ENCODE data around the gene CHMP4A.

The CHMP4A gene

GRCh38 chr14:24187539-24187915, 25.8 kb downstream of the CHMP4A start:
- Mint-ChIP-seq H3K27me3 (no peaks in the 10 kb centered on the region), H3K4me1 (peaks cover 25 to 49% of the 10 kb centered on the region in 2 donors), H3K27ac (peak overlapping the region; percentile 95), H3K4me3 (peak overlapping the region; percentile 93 to 95), H3K36me3 (peaks cover 30 to 53% of the 10 kb centered on the region in 2 donors), H3K9me3 (no peaks in the 10 kb centered on the region)
- DNase-seq (no peak), ATAC-seq (replicated peaks) (no peak)

GRCh38 chr14:24186831-24187538, 26.3 kb downstream of the CHMP4A start:
- H3K36me3 Mint-ChIP-seq, result peaks cover 33 to 53% of the 10 kb centered on the region in 2 donors
- H3K9me3 Mint-ChIP-seq, result no peaks in the 10 kb centered on the region
- H3K27me3 Mint-ChIP-seq, result no peaks in the 10 kb centered on the region
- no peak for DNase-seq
- no peak overlapping the region for H3K27ac Mint-ChIP-seq
- no peak for ATAC-seq (replicated peaks)
- peak overlapping the region; percentile 76 for H3K4me3 Mint-ChIP-seq
- peaks cover 20 to 44% of the 10 kb centered on the region in 2 donors for H3K4me1 Mint-ChIP-seq

GRCh38 chr14:24185741-24186140, 27.5 kb downstream of the CHMP4A start:
- no peak overlapping the region for H3K4me3 Mint-ChIP-seq

GRCh38 chr14:24185026-24185425, 28.3 kb downstream of the CHMP4A start:
- H3K27me3 Mint-ChIP-seq, result no peaks in the 10 kb centered on the region
- H3K27ac Mint-ChIP-seq, result no peak overlapping the region
- H3K4me1 Mint-ChIP-seq, result peaks cover 20 to 41% of the 10 kb centered on the region in 2 donors
- H3K4me3 Mint-ChIP-seq, result no peak overlapping the region
- DNase-seq (no peak), ATAC-seq (replicated peaks) (no peak)
- peaks cover 37 to 58% of the 10 kb centered on the region in 2 donors for H3K36me3 Mint-ChIP-seq
- H3K9me3 Mint-ChIP-seq, result no peaks in the 10 kb centered on the region

More at GRCh38 chr14:24185741-24186140, 27.5 kb downstream of the CHMP4A start:
- H3K27me3 Mint-ChIP-seq, result no peaks in the 10 kb centered on the region
- H3K36me3 Mint-ChIP-seq, result peaks cover 37 to 56% of the 10 kb centered on the region in 2 donors
- no peak overlapping the region for H3K27ac Mint-ChIP-seq
- H3K9me3 Mint-ChIP-seq, result no peaks in the 10 kb centered on the region
- peaks cover 20 to 38% of the 10 kb centered on the region in 2 donors for H3K4me1 Mint-ChIP-seq
- DNase-seq, result no peak
- no peak for ATAC-seq (replicated peaks)

- peaks cover 25 to 43% of the 10 kb centered on the region in 2 donors for H3K4me1 Mint-ChIP-seq
- H3K36me3 Mint-ChIP-seq, result peaks cover 41 to 62% of the 10 kb centered on the region in 2 donors
- no peak overlapping the region for H3K4me3 Mint-ChIP-seq
- H3K27me3 Mint-ChIP-seq, result no peaks in the 10 kb centered on the region
- no peaks in the 10 kb centered on the region for H3K9me3 Mint-ChIP-seq
- no peak for DNase-seq
- H3K27ac Mint-ChIP-seq, result peak overlapping the region; percentile 75
- ATAC-seq (replicated peaks), result no peak
Measured at GRCh38 chr14:24184104-24184970, 29.0 kb downstream of the CHMP4A start.

GRCh38 chr14:24183014-24183481, 30.2 kb downstream of the CHMP4A start:
- no peak for ATAC-seq (replicated peaks)
- no peak for DNase-seq
- H3K36me3 Mint-ChIP-seq, result peaks cover 47 to 68% of the 10 kb centered on the region in 2 donors
- peak overlapping the region; percentile 77 for H3K27ac Mint-ChIP-seq
- peaks cover 27 to 43% of the 10 kb centered on the region in 2 donors for H3K4me1 Mint-ChIP-seq
- no peaks in the 10 kb centered on the region for H3K9me3 Mint-ChIP-seq
- no peak overlapping the region for H3K4me3 Mint-ChIP-seq
- H3K27me3 Mint-ChIP-seq, result no peaks in the 10 kb centered on the region

- peaks cover 48 to 71% of the 10 kb centered on the region in 2 donors for H3K36me3 Mint-ChIP-seq
- peak overlapping the region; percentile 56 for H3K27ac Mint-ChIP-seq
- H3K27me3 Mint-ChIP-seq, result no peaks in the 10 kb centered on the region
- no peaks in the 10 kb centered on the region for H3K9me3 Mint-ChIP-seq
- ATAC-seq (replicated peaks) (no peak), DNase-seq (no peak)
- peaks cover 21 to 35% of the 10 kb centered on the region in 2 donors for H3K4me1 Mint-ChIP-seq
- no peak overlapping the region for H3K4me3 Mint-ChIP-seq
Measured at GRCh38 chr14:24182110-24182882, 31.0 kb downstream of the CHMP4A start.

GRCh38 chr14:24181371-24182077, 31.8 kb downstream of the CHMP4A start:
- peak overlapping the region; percentile 56 for H3K27ac Mint-ChIP-seq
- no peaks in the 10 kb centered on the region for H3K27me3 Mint-ChIP-seq
- H3K36me3 Mint-ChIP-seq, result peaks cover 49 to 70% of the 10 kb centered on the region in 2 donors
- H3K4me3 Mint-ChIP-seq, result no peak overlapping the region
- DNase-seq, result no peak
- H3K4me1 Mint-ChIP-seq, result peaks cover 17 to 30% of the 10 kb centered on the region in 2 donors
- no peaks in the 10 kb centered on the region for H3K9me3 Mint-ChIP-seq
- ATAC-seq (replicated peaks), result no peak

- H3K4me1 Mint-ChIP-seq, result peaks cover 17 to 24% of the 10 kb centered on the region in 2 donors
- ATAC-seq (replicated peaks), result peak; percentile 49 to 59
- H3K9me3 Mint-ChIP-seq, result no peaks in the 10 kb centered on the region
- no peaks in the 10 kb centered on the region for H3K27me3 Mint-ChIP-seq
- H3K4me3 Mint-ChIP-seq, result no peak overlapping the region
- H3K36me3 Mint-ChIP-seq, result peaks cover 48 to 60% of the 10 kb centered on the region in 2 donors
- DNase-seq, result no peak
- no peak overlapping the region for H3K27ac Mint-ChIP-seq
Measured at GRCh38 chr14:24179961-24180796, 33.1 kb downstream of the CHMP4A start.

GRCh38 chr14:24179294-24179960, 33.9 kb downstream of the CHMP4A start:
- Mint-ChIP-seq H3K27ac (peak overlapping the region; percentile 79), H3K27me3 (no peaks in the 10 kb centered on the region), H3K4me3 (peak overlapping the region in 1 of 2 donors; percentile 11), H3K36me3 (peaks cover 43 to 58% of the 10 kb centered on the region in 2 donors), H3K9me3 (no peaks in the 10 kb centered on the region), H3K4me1 (peaks cover 14 to 24% of the 10 kb centered on the region in 2 donors)
- ATAC-seq (replicated peaks) (peak; percentile 10 to 26), DNase-seq (no peak)

- ATAC-seq (replicated peaks) (no peak), DNase-seq (no peak)
- H3K9me3 Mint-ChIP-seq, result no peaks in the 10 kb centered on the region
- H3K36me3 Mint-ChIP-seq, result peaks cover 42 to 55% of the 10 kb centered on the region in 2 donors
- H3K27ac Mint-ChIP-seq, result peak overlapping the region; percentile 79
- peaks cover 14 to 24% of the 10 kb centered on the region in 2 donors for H3K4me1 Mint-ChIP-seq
- H3K4me3 Mint-ChIP-seq, result no peak overlapping the region
- no peaks in the 10 kb centered on the region for H3K27me3 Mint-ChIP-seq
Measured at GRCh38 chr14:24178399-24179178, 34.7 kb downstream of the CHMP4A start.

- Mint-ChIP-seq H3K27ac (no peak overlapping the region), H3K4me1 (peaks cover 15 to 28% of the 10 kb centered on the region in 2 donors), H3K4me3 (no peak overlapping the region), H3K27me3 (no peaks in the 10 kb centered on the region), H3K36me3 (peaks cover 35 to 49% of the 10 kb centered on the region in 2 donors), H3K9me3 (no peaks in the 10 kb centered on the region)
- DNase-seq (no peak), ATAC-seq (replicated peaks) (no peak)
Measured at GRCh38 chr14:24177891-24178290, 35.4 kb downstream of the CHMP4A start.

Data from stimulated activated naive B cell treated with anti-CD40 and anti-IgM and Interleukin-4, amounts not matched to agents 10 μg/mL and 1 μg/mL and 100 μg/mL, for 72 hours (primary cell).